Measurements from ENCODE around the gene GALNT17. TPM values are rescaled to one million over a fixed set of nuclear protein-coding genes. Genes with fewer than 3 reads are reported as not detected.

GALNT17 gene
- total and polyA plus RNA-seq, 12 donors, result 0.94 to 37.5 (median 8.1) TPM

- intact Hi-C loops (cut with DNase I), result no loop called here
- no peaks in the 10 kb centered on the region for H3K4me1 ChIP-seq (replicated peaks in 1 of 2)
- no peak overlapping the region for H3K27ac ChIP-seq
- no peak for DNase-seq
- TF ChIP-seq CTCF (IDR thresholded peaks at IDR 0.05) (no peak), POLR2A (IDR thresholded peaks at IDR 0.05) (no peak)
- no peaks in the 10 kb centered on the region for H3K36me3 ChIP-seq (replicated peaks in 1 of 2)
- peaks cover 0 to 5% (median 3%) of the 10 kb centered on the region in 3 donors for H3K9me3 ChIP-seq (replicated peaks in 1 of 3)
- no peak overlapping the region for H3K4me3 ChIP-seq
- H3K27me3 ChIP-seq, result no peaks in the 10 kb centered on the region
These were observed 211.1 kb downstream of the GALNT17 start for GRCh38 chr7:71343039-71343438.

DNA sequence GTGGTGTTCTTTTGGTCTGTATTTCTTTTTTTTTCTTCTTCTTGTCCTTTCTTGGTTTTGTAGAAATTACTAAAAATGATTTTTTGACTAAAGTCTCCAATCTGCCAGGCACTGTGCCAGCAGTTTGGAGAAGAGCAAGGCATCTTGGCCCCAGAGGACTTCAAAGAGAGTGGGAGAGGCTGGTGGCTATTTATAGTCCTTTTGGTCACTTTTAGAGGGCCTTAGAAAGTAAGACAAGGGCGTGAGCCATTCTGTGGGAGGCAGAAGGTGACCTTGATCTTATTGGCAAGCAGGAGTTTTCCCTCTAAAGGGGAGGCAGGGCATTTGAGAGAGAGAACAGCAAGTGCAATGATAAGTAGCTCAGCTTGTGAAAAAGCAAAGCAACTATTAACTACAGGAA is 211.9 kb downstream of the GALNT17 start:
- peak in 5 of 7 donors; percentile 6 to 72 (median 22) for DNase-seq
- TF ChIP-seq POLR2A (IDR thresholded peaks at IDR 0.05) (no peak), CTCF (IDR thresholded peaks at IDR 0.05) (no peak)
- Histone ChIP-seq H3K27me3 (no peaks in the 10 kb centered on the region), H3K4me3 (no peak overlapping the region), H3K36me3 (replicated peaks in 1 of 2) (no peaks in the 10 kb centered on the region), H3K4me1 (replicated peaks in 1 of 2) (no peaks in the 10 kb centered on the region), H3K9me3 (replicated peaks in 1 of 3) (peaks cover 0 to 5% (median 3%) of the 10 kb centered on the region in 3 donors), H3K27ac (no peak overlapping the region)
- intact Hi-C loops (cut with DNase I), result no loop called here
- 15 to 25% (median 19%) methylated on average over 1 of the region's 1 CpG for WGBS, 4 donors

DNA sequence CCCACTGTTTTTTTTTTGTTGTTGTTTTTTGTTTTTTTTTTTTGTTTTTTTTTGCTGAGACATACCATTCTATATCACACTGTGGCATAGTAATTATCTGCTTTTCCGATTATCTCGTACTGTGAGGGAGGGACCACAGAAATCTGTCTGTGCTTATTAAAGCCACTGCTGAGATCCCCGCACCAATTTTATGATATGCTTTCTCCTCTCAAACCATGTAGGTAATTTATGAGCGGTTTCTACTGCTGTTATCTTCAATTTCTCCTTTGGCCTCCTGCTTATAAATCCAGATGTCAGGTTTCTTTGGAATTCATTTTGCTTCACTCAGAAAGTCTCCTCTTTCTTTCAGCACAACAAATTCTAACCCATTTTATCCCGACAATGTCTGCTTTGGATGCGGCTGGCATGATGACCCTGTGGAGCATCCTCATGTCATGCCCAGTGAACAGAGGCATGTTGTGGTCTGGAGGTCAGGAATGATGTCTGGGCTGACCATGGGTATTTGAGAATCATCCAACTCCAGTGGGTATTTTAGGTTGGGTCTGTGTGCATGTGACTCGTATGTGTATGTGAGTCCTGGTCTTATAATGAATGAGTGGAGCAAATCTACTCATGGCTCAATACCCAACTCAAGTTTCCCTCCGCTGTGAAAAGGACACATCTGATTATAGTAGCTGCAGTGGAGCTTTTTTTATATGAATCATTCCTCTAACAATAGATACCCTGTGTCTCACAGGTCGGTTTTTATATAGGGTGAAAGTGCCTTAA is 213.4 kb downstream of the GALNT17 start:
- DNase-seq, result no peak
- no peak overlapping the region for H3K4me3 ChIP-seq
- no peak for TF ChIP-seq POLR2A (IDR thresholded peaks at IDR 0.05)
- TF ChIP-seq CTCF (IDR thresholded peaks at IDR 0.05), result no peak
- no peaks in the 10 kb centered on the region for H3K27me3 ChIP-seq
- WGBS, 4 donors, result 55 to 68% (median 56%) methylated on average over 9 of the region's 9 CpGs
- no peaks in the 10 kb centered on the region for H3K4me1 ChIP-seq (replicated peaks in 1 of 2)
- H3K36me3 ChIP-seq (replicated peaks in 1 of 2), result no peaks in the 10 kb centered on the region
- H3K9me3 ChIP-seq (replicated peaks in 1 of 3), result peaks cover 0 to 5% (median 3%) of the 10 kb centered on the region in 3 donors
- no peak overlapping the region for H3K27ac ChIP-seq
- intact Hi-C loops (cut with DNase I), result no loop called here

DNA sequence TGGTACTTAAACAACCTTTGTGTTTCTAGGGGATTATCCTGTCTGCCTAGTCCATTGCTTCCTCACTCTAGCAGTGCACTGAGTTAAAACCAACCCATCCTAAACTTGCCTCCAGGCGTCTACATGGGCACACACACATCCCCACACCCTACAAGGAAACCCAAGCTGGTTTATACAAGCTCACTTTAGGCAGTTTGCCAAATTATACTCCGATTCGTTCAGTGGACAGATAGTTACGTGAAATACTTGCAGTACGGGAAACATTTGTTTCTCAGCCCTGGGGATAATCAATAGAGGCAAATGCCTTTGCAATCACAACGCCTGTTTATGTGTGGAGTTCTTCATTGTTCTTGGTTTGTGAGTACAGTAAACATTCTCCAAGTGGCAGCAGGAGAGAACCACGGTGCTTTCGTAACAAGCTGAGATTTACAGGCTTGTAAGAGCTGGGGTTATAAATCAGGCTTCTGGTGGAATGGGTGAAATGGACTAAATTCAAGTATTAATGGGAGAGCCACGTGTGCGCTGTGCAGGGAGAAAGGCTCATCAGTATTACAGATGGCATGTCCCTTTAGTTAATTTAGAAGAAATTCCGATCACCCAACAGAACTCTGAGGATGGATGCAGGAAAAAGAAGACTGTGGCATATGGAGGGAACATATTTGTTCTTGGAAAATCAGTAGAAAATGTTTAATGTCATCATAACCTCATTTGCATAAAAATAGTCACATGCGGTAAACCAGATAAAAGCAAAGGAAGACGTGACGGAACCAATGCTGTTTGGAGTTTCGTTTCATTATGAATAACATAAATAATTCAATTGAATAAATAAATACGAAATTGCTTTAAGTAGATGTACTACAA is 217.1 kb downstream of the GALNT17 start:
- TF ChIP-seq POLR2A (IDR thresholded peaks at IDR 0.05), result no peak
- TF ChIP-seq CTCF (IDR thresholded peaks at IDR 0.05), result no peak
- H3K4me3 ChIP-seq, result no peak overlapping the region
- intact Hi-C loops (cut with DNase I), result no loop called here
- no peak overlapping the region for H3K27ac ChIP-seq
- H3K36me3 ChIP-seq (replicated peaks in 1 of 2), result no peaks in the 10 kb centered on the region
- no peak for DNase-seq
- 71 to 80% (median 73%) methylated on average over 16 of the region's 16 CpGs for WGBS, 4 donors
- H3K9me3 ChIP-seq (replicated peaks in 1 of 3), result peaks cover 0 to 3% (median 0%) of the 10 kb centered on the region in 3 donors
- H3K4me1 ChIP-seq (replicated peaks in 1 of 2), result no peaks in the 10 kb centered on the region
- H3K27me3 ChIP-seq, result no peaks in the 10 kb centered on the region
